SK-N-DZ (cell line): ENCODE data around the gene GSC.
"Not testable (repeated sequence)": the region's sequence is repeated elsewhere in the genome, so short reads cannot be mapped to it uniquely, and the experiment has no call there.

Experiments
- DNase-seq: peaks from one replicate; pipeline ENCODE4 v3.0.0-alpha.2; 2015; ENCODE audit warnings: low spot score

Gene GSC

DNA sequence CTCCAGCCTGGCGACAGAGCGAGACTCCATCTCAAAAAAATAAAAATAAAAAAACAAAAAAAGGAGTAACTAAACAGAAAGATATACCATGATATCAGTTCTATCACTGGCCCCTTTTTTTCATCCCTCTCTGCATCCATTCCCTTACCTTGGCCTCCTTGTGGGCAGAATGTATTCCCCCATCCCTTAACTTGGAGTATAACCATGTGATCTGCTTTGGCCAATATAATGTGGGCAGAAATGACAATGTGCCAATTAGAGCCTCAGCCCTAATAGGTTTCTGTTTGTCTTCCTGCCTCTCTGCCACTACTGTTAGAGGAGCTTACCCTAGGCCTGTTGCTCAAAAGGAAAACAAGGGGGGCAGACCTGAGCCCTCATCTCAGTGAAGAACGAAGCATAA, 23.8 kb downstream of the GSC start:
- DNase-seq: no peak

- DNase-seq: no peak
Observed at GRCh38 chr14:94738751-94739150, 31.2 kb downstream of the GSC start.

- DNase-seq: no peak
Observed at GRCh38 chr14:94738097-94738496, 31.8 kb downstream of the GSC start.

DNA sequence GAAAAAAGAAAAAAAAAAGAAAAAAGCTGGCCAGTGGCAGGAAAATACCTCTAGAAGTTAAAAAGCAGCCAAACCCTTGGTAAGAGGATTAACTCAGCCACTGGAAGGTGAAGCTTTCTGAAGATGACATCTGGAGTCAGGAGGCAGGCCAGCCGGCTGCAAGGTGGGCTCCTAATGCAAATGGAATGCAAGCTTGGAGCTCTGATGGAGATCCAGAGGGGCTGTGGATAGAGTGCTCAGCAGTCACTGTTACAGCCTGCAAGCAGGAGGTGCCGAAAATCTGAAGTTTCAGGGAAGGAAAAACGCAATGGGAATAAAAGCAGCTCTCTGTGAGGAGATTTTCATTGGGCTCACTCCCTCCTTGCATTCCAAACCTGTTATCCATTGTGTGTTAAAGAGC, 41.0 kb downstream of the GSC start:
- DNase-seq: no peak

- not testable (repeated sequence) for DNase-seq
Observed at GRCh38 chr14:94728440-94728839, 41.5 kb downstream of the GSC start.

DNA sequence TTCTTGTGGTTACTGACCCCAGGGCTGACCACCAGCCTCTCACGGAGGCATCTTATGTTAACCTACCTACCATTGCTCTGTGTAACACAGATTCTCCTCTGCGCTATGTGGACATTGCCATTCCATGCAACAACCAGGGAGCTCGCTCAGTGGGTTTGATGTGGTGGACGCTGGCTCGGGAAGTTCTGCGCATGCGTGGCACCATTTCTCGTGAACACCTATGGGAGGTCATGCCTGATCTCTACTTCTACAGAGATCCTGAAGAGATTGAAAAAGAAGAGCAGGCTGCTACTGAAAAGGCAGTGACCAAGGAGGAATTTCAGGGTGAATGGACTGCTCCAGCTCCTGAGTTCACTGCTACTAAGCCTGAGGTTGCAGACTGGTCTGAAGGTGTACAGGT, 43.3 kb downstream of the GSC start:
- DNase-seq: not testable (repeated sequence)

DNA sequence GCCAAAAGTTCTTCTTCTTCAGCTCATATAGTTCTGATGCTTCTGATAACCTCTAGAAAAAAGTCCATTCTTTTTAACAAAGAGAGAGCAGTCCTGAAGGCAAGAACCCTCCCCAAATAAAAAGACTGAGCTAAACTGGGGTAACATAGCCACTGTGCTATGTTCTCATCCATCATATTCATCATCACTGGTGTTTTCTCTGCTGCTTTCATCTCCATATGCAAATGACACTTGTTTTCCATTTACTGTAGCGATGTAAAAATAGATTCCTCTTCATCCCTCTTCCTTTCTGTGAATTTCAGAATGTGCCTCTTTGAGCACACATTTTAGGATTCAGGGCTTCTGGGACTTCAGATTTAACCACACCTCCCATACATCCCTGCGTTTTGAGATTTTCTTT, 44.9 kb downstream of the GSC start:
- DNase-seq: no peak

DNA sequence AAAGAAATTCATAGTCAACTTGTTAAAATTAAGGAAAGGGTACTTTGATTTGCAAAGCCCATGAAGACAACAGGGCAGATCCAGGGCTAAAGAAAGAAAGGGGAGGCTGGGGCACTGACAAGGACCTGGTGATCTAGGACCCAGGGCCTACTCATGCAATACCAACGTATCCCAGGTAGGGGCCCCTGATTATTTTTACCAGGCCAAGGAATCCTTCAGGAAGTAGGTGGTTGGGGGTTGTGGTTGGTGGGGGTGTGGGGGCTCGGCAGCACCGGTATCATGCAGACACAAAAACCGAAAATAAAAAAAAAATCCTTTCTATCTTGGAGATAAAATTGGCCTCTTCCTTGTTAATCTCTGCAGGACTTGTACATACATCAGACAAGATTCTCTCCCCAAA, 47.5 kb downstream of the GSC start:
- no peak for DNase-seq
